Measurements from ENCODE around the gene ELAVL3. TPM values are rescaled to one million over a fixed set of nuclear protein-coding genes. Genes with fewer than 3 reads are reported as not detected.
A peak's percentile ranks its signal among the peaks of the same experiment; 100 is the strongest.
"Not testable (repeated sequence)": the region's sequence is repeated elsewhere in the genome, so short reads cannot be mapped to it uniquely, and the experiment has no call there.

ELAVL3 gene
- polyA plus RNA-seq, 4 donors = 0.13 to 0.53 (median 0.22) TPM

GRCh38 chr19:11489378-11489777, 8.5 kb upstream of the ELAVL3 start:
- no peak for DNase-seq (ENCODE audit: low read depth in 4 of 4, low spot score in 3 of 4)

- no peak for DNase-seq (ENCODE audit: low read depth in 4 of 4, low spot score in 3 of 4)
Observed at GRCh38 chr19:11486661-11487503, 6.0 kb upstream of the ELAVL3 start.

- DNase-seq (ENCODE audit: low read depth in 4 of 4, low spot score in 3 of 4) = no peak
Observed at GRCh38 chr19:11485245-11485837, 4.5 kb upstream of the ELAVL3 start.

GRCh38 chr19:11483366-11484111, 2.7 kb upstream of the ELAVL3 start:
- no peak for DNase-seq (ENCODE audit: low read depth in 4 of 4, low spot score in 3 of 4)

DNA sequence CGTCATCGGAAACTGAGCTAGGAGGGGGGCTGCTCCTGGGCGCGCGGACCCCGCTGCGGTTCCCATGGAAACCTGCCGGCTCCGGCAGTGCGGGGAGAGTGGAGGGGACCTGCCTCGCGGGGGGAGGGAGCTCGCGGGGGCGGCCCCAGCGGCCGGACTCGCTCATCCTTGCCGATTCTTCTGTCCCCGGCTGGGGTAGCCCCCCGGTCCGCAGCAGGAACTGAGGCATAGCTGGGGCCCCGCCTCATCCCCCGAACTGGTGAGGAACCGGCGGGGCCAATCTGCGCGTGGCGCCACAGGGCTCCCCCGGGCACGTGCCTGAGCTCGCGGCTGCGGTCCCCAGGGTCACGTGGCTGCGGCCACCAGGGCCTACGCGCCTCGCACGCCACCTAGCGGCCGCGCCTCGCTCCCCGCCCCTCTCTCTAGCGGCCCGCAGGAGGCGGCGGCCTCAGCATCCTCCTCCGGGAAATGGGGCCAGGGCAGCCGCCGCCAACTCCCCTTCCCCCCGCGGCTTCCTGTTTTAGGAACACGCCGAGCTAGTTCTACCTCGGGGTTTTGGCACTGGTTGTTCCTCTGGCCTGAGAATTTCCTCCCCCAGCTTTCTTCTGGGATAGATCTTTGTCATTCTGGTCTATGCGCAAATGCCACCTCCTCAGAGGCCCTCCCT, 1.7 kb upstream of the ELAVL3 start:
- peak in 3 of 4 donors; percentile 33 to 44 (median 44) for DNase-seq (ENCODE audit: low read depth in 4 of 4, low spot score in 3 of 4)

DNA sequence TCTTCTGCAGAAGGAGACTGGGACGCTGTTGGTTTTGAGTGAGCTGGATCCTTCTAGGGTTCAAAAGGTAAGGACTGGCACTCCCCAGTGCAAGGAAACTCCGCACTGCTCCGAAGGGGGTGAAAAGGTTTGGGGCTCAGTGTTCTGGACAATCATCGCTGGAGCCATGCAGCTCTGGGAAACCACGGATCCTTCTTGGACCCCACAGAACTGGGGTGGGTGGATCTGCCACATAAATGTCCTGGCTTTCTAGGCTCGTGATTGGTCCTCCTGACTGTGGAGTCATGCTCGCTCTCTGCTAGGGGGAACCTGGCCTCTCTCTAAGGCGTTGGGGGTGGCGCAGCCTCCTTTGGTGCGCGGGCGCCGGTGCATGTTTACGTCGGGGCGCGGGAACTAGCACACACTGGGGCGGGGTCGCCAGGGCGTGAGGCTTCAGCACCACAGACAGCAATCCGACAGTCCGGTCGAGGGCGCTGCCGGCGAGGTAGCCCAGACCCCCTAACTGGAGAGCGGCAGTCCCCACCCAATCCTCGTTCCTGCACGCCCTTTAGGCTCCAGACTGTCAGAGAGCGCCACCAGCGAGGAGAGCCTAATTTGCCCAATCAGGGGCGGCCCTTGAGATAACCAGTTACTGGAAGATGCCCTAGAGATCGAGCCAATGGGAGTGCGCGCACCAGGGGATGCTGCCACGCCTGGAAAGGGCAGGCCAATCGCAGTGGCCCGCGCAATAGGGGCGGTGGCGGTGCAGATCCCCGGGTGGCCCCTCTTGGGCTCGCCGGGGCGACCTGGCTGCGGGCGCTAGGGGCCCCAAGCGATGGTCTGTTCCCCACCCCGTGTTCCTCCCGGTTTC, 913 bp upstream of the ELAVL3 start:
- DNase-seq (ENCODE audit: low read depth in 4 of 4, low spot score in 3 of 4) = no peak

DNA sequence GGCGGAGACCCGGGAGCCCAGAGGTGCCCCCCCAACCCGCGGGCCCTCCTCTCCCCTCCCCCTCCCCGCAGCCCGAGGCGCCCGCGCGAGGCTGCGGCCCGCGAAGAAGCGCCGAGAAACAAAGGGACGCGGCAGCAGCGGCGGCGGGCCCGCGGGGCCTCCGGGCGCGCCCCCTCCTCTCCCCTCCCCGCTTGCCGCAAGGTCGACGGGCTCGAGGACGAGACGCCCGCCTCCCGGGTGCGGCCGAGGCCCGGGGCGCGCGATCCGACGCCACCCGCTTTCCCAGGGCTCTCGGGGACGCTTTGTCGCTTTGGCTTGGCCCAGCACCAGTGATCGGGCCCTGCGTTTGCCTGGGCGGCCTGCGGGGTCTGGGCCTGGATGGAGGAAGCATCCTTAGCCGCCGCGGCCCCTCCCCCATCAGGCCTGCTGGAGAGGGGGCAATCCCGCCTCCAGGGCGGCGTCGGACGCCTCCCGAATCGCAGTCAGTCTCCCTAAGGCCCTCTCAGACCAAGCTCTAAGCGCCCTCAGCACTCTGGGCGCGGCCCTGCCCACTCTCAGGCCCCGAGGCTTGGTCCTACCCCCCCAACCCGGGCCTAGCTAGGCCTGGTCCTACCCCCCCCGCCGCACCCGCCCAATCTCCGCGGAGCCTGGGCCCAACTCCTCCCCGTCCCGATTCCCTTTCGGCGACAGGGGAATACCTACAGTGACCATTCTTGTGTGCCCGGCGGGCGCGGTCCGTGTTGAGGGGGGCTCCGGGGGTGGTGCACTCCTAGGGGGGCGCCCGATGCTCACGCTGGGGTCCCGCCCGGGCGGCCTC, 740 bp downstream of the ELAVL3 start:
- no peak for DNase-seq (ENCODE audit: low read depth in 4 of 4, low spot score in 3 of 4)

DNA sequence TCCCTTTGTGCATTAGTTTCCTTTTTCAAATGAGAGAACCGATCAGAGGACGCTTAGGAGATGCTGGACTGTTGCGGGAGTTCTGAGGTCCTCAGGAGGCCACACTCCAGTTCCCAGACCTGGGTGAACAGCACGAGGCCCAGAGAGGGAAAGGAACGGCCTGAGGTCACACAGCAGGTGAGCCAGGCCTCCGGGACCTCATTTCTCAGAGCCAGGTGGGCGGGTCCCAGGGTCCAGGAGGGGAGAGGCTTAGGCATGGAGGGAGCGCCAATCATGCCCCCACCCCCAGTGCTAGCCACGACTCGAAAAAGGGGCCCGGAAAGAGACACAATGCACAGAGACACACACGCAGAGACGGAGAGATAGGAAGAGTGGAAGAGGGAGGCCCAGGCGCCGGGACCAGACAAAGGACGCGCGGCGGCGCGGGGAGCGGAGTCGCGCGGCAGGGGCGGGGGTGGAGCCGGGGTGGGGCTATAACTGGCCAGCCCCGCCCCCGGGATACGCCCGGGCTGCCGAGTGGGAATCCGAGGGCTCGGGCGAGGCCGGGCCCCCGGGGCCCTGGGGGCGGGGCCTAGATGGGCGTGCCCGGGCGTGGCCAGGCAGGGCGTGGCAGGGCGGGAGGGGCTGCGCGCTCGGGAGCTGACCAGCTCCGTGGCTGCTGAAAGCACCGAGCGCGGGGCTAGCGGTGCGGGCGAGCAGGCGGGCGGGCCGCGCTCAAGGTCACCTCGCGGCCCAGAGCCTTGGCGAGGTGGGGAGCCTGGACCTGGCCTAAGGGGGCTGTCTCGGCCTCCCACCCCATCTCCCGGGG, 1.6 kb downstream of the ELAVL3 start:
- no peak for DNase-seq (ENCODE audit: low read depth in 4 of 4, low spot score in 3 of 4)

DNA sequence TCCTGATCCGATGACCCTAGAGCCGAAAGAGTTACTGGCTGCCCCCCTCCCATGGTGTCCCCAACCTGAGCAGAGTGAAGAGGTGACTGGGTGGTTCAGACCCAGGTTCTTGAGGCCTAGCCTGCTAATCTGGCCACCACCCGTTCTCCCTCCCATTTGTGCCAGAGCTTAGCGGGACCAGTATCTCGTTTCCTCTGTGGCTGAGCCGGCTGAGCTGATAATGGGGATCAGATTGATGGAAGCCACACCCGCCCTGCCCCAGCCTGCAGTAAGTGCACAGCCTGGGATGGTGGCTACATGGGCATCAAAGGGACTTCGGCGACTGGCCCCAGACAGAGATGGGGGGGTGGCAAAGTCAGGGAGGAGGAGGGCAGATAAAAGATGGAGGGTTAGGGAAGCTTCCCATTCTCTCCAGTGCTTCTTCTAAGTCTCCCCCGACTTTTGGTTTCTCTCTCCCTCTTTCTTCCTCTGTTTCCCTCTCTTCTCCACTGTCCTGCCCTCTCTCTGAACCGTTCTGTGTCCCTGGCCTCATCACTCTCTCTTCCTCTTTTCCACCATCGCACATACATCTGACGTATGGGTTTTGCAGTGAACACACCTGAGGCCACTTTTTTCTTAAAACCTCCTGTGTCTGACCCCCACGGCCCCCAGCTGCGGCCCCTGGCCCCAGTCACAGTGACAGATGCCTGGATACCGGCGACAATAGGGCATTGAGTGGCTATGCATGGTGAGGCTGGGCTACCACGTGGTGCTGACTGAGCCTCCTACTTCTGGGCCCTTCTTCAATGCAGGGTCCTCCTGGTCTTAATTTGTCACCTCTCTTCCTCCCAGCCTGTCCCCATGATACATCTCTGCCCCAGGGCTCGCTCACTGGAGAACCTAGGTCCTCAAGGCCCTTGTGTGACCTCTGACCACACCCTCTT, 2.4 kb downstream of the ELAVL3 start:
- DNase-seq (ENCODE audit: low read depth in 4 of 4, low spot score in 3 of 4) = no peak

GRCh38 chr19:11475861-11476260, 5.0 kb downstream of the ELAVL3 start:
- DNase-seq (ENCODE audit: low read depth in 4 of 4, low spot score in 3 of 4) = no peak

DNA sequence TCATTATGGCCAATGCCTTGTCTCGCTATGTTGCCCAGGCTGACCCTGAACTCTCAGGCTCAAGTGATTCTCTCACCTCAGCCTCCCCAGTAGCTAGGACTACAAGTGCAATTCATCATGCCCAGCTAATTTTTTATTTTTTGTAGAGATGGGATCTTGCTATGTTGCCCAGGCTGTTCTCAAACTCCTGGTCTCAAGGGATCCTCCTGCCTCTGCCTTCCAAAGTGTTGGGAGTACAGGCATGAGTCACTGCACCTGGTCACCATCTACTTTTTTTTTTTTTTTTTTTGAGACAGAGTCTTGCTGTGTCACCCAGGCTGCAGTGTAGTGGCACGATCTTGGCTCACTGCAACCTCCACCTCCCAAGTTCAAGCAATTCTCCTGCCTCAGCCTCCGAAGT, 5.5 kb downstream of the ELAVL3 start:
- not testable (repeated sequence) for DNase-seq (ENCODE audit: low read depth in 4 of 4, low spot score in 3 of 4)

DNA sequence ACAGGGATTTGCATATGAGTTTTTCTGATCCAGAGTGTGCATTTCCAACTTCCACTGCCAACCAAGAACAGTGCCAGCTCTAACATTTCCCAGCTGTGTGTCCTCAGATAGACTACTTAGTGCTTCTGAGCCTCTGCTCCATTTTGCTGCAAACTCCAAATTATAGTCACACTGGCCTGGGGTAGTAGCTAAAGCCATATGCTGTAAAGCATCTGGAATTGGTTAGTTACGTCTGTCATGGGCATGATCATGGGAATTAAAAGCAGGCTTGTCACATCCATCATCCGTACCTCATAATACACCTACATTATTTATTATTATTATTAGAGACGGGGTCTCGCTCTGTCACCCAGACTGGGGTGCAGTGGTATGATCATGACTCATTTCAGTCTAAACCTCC, 7.1 kb downstream of the ELAVL3 start:
- no peak for DNase-seq (ENCODE audit: low read depth in 4 of 4, low spot score in 3 of 4)

GRCh38 chr19:11468266-11468845, 12.5 kb downstream of the ELAVL3 start:
- not testable (repeated sequence) for DNase-seq (ENCODE audit: low read depth in 4 of 4, low spot score in 3 of 4)

DNA sequence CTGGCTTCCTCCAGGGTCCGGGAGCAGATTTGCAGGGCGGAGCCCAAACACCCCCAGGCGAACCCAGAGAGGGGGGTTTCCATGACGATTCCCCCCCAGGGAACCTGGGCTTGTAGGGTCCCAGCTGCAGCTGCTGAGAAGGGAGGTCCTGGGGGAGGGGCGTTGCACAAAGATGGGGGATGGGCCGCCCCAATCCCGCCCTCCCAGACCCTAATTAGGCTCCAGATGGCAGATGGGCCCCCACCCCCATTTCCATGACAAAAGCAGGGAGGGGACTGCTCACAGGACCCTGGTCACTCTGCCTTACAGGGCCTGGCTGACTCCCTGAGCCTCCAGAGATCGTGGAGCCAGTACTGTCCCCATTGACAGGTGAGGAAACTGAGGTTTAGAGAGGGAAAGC, 15.2 kb downstream of the ELAVL3 start:
- no peak for DNase-seq (ENCODE audit: low read depth in 4 of 4, low spot score in 3 of 4)

- DNase-seq (ENCODE audit: low read depth in 4 of 4, low spot score in 3 of 4) = no peak
Observed at GRCh38 chr19:11464333-11465265, 16.2 kb downstream of the ELAVL3 start.

DNA sequence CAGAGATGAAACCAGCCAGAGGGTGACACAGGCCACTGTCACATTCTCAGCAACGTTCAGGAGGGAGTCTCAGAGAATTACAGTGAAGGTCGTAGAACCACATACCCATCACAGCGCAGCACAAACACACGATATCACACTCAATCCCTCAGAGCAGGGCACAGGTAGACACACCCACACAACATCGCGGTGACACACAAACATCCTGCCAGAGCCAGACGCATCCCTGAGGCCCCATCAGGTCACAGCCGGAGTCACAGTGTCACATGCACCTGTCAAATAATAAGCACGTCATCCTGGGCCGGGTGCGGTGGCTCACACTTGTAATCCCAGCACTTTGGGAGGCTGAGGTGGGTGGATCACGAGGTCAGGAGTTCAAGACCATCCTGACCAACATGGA, 17.5 kb downstream of the ELAVL3 start:
- DNase-seq (ENCODE audit: low read depth in 4 of 4, low spot score in 3 of 4) = no peak
